Suppressor macrophage treated with lipopolysaccharide for 1 hour (primary cell): ENCODE measurements around the gene DIPK1B.
"Not testable (repeated sequence)": the region's sequence is repeated elsewhere in the genome, so short reads cannot be mapped to it uniquely, and the experiment has no call there.

Experiments
- DNase-seq, 3 donors: peaks; one replicate each; pipeline ENCODE4 v3.0.0-alpha.2; 2020 to 2022

DIPK1B gene

DNA sequence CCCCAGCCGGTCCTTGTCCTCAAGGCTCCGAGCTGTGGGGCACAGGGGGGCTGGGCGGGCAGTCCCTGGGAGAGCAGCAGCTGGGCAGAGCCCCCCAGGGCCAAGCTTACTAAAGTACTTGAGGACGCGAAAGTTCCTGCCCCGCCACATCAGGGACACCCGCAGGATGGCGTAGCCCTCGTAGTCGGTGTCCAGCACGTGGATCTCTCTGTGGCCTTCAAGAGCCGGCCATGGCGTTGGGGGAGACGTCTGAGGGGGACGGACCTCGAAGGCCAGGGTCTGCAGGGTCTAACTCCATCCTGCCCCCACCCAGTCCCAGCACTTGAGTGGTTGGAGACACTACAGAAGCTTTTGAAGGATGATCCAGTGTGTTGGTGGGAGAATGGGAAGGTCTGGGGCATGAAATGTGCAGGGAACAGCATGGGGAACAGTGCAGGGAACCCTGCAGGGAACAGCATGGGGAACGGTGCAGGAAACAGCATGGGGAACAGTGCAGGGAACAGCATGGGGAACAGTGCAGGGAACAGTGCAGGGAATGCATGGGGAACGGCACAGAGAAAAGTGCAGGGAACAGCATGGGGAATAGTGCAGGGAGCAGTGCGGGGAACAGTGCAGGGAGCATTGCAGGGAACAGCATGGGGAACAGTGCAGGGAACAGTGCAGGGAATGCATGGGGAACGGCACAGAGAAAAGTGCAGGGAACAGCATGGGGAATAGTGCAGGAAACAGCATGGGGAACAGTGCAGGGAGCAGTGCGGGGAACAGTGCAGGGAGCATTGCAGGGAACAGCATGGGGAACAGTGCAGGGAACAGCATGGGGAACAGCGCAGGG, 43.1 kb downstream of the DIPK1B start:
- not testable (repeated sequence) for DNase-seq

DNA sequence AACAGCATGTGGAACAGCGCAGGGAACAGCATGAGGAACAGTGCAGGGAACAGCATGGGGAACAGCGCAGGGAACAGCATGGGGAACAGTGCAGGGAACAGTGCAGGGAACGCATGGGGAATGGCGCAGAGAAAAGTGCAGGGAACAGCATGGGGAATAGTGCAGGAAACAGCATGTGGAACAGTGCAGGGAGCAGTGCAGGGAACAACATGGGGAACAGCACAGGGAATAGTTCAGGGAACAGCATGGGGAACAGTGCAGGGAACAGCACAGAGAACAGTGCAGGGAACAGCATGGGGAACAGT, 43.7 kb downstream of the DIPK1B start:
- DNase-seq, result no peak

DNA sequence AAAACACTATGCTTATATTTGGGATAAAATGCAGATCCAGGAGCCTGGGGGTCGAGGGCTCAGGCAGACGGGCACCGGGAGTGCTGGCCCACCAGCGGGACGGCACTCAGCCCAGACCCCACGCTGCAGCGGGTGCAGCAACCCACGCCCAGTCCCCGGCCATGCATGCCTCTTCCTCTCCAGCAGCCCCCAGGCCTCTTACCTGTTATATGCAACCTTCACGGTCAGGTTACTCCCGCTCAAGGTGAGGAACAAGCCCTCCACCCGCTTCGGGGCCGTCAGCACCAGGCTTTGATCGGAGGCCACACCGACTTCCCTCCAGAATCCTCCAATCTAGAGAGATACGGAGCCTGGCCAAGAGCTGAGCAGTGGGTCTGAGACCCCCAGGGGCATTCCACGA, 44.5 kb downstream of the DIPK1B start:
- DNase-seq, result no peak

DNA sequence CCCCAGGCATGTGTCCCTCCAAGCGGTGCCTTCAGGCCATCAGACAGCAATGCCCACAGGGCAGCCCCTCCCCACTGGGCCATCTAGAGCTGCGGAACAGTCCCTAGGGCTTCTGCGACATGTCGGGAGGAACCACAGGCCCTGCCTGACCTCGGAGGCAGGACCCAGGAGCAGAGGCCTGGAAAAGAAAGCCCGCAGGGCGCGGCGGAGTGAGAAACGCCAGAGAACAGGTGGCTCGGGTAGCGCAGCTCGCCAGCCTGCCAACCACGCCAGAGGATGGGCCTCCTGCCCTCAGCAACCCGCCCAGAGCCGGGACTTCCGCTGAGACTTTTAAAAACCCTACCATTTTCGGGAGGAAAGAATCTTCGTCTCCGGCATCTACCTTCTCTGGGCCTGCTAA, 45.0 kb downstream of the DIPK1B start:
- no peak for DNase-seq

DNA sequence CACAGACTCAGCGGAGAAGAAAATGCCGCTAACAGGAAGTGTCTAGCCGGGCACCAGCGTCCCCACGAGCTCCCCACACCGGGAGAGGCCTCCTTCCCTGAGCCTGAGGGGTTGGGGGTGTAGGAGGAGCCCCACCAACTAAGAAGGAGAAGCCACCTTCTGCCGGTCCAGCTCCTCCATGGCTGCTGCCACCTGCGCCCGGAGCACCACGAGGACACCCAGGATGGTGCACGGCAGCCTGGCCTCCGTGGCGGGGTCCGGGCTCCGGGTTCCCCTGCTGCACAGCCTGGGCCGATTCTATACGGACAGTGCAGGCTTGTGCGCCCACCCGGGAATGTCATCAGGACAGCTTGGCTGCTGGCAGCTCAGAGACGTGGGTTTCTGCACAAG, 45.4 kb downstream of the DIPK1B start:
- no peak for DNase-seq

DNA sequence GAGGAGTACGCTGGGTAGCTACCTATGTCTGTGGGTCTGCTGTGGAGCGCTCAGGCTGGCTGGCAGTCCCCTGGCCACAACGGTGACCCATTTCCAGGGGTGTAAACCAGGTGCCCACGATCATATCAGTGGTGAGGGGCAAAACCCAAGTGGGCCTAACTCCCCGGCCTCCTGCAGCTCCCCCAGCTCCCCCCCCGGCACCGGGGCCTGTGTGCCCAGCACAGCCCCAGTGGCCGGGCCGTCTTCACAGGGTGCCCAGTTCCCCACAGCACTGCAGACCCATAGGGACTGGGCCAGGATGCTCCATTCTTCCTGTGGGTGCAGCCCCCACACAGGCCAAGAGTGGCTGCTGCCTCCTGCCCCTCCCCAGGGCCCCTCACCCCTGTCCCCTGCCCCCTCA, 46.6 kb downstream of the DIPK1B start:
- DNase-seq, result no peak

DNA sequence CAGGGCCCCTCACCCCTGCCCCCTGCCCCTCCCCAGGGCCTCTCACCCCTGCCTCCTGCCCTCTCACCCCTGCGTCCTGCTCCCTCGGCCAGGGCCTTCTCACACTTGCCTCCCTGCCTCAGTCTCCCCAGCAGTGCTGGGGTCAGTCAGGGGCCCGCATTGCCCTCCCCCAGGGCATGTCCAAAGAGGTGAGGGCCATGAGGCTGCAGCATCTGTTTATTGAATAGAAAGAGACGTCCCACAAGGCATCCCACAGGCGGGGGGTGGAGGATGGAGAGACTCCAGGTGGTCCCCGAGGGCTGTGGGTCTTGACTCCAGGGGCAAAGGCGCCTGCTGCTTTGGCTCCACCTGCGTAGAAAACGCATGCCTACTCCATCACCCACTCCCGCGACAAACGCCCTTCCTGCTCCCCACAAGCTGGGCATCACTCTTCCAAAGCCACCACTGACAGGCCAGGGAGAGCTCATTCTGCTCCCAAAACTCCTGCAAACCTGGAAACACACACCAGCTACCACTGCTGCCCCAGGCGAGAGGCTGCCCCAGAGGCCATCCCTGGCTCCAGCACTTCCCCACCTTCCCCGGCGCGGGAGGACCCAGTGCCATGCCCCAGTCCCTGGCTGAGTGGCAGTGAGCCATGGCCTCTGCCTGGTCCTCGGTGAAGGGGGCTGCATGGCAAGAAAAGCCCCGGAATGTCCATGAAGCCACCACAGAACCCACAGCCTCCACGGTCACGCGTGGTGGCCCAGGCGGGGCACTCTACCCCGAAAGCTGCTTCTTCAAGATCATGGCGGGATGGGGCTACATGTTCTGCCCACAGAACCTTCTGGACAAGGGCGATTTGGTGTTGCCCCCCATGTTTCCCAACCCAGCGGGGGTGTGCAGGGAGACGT, 47.3 kb downstream of the DIPK1B start:
- DNase-seq, result no peak

DNA sequence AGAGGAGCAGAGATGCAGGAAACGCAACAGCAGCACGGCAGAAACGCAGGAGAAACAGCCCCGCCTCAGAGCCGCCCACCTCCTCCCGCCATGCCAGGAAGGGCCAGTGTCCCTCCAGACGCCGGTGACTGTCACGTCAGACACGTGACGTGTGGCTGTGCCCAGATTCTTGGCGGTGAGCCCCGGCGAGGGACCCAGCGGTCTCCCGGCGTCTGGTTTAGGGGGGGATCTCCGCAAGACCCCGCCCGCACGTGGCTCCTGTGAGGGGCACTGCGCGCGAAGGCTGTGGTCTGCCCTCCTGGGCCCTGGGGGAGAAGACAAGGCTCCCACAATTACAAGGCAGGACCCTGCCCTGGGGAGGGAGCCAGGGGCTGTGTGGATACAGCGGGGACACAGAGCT, 48.1 kb downstream of the DIPK1B start:
- DNase-seq, result no peak

DNA sequence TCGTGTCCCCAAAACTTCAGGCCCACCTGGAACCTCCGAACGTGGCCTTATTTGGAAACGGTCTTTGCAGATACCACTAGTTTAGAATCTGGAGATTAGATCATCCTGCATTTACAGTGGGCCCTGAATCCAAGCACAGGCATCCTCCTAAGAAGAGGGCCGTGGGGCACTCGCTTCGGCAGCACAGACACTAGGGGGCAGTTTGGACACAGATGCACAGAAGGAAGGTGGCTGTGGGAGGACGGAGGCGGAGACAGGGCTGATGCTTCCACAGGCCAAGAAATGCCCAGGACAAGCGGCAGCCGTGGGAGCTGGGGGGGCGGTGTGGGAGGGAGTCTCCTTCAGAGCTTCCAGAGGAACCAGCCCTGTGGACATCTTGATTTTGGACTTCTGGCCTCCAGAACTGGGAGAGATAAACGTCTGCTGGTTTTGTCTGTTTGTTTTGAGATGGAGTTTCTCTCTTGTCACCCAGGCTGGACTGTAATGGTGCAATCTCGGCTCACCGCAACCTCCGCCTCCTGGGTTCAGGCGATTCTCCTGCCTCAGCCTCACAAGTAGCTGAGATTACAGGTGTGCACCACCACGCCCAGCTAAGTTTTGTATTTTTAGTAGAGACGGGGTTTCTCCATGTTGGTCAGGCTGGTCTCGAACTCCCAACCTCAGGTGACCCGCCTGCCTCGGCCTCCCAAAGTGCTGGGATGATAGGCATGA, 48.6 kb downstream of the DIPK1B start:
- DNase-seq, result peak; percentile 73 to 87 (median 81)

DNA sequence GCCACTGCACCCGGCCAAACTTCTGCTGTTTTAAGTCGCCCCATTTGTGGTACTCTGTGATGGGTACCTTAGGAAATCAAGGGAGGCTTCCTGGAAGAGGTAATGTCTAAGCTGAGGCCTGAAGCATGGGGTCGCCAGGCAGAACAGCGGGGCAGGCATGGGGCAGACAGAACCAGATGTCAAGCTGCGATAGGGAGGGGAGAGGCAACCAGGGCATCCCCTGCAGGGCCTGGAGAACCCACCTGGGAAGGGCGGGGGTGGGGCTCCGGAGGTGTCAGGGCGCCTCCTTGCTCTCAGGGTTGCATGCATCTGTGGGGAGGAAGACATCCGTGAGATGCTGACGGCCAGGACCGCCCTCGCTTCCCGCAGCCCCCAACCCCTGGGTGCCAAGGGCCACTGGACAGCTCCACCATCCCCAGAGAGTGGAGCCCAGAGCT, 49.2 kb downstream of the DIPK1B start:
- DNase-seq, result no peak

DNA sequence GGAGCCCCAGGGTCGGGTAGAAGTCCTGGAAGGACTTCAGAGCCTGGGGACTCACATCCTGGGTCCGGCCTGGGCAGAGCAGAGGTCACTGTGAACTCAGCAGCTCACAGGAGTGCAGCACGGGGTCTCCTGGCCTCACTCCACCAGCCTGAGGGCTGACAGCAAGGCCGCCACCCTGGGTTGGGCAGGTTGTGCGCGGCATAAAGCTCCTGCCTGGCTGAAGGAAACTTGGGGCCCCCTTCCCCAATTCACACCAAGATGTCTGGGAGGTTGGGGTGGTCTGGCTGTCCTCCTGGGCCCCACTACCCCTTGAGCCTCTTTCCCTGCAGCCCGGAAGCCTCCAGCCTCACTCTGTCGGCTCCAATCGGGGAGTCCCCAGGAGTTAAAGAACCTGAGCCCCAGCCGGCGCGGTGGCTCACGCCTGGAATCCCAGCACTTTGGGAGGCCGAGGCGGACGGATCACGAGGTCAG, 49.9 kb downstream of the DIPK1B start:
- no peak for DNase-seq

DNA sequence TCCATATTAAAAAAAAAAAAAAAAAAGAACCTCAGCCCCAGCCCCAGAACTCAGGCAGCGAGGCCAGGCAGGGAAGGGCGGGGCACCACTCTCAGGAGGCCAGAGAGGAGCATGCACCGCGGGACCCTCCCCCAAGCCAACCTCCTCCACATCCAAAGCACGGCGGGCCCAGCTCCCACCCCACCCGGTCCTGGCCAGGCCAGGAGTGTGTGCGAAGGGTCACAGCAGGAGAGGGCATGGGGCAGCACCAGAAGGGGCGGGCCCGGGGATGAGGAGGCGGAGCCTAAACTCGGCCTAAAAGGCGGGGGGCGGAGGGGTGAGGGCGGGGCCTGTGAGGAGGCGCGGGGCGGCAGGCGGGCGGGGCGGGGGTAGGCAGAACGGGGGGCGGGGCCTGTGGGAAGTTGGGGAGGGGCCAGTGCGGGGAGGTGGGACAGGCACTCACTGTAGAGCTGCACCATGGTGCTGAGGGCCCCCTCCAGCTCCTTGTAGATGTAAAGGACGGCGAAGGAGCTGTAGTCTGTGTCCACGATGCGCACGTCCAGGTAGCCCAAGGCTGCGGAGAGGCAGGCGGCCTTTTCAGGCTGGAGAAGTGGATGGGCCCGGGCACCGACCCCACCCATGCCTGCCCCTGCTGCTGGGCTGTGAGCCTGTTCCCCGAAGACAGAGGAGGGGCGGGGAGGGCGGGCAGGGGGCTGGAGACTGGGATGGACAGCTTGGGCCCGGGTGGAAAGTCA, 50.7 kb downstream of the DIPK1B start:
- peak; percentile 30 to 73 (median 30) for DNase-seq

DNA sequence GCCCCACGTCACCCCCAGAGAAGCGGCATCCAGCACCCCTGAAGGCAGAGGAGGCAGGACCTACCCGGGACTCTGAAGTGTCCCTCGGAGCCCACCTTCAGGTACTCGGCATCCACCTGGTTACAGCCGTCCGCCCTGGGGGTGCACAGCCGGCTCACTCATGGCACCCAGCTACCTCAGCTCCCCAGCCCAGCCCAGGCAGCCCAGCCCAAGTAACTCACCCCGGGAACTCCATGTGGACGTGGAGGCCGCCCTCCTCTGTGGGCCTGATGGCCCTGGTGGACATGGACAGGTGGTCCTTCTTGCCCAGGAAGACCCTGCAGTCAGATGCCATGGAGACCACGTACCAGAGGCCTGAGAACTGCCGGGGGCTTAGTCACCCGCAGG, 51.3 kb downstream of the DIPK1B start:
- no peak for DNase-seq

DNA sequence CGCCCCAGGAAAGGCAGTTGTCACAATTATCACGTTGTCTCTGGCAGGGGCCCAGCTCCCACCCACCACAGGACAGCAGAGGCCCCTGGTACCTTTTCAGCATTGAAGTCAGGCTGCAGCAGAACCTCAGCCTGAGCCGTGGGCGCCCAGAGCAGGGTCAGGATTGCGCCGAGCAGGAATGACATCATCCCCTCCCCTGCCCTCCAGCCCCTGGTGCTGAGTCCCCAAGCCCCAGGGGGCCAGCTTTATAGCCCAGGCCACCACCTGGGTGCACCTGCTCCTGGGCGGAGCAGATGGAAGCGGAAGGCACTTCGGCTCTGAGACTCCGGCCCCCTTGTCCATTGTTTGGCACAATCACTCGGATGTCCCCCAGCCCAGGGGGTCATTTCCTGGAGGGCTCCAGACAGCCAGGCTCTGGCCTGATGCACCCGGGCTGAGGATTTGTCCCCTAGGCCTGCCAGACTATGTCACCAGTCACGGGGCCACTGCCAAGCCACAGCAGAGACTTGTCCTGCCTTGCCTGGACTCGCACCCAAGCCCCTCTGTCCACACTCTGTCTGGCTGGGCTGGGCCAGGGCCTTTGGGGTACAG, 52.0 kb downstream of the DIPK1B start, which contains the start of gene LCN15:
Gene LCN15, minus strand, starts transcription at position 218 of the 591 bp plus-strand sequence. Its CDS starts 30 bp downstream, at position 188.
- no peak for DNase-seq

DNA sequence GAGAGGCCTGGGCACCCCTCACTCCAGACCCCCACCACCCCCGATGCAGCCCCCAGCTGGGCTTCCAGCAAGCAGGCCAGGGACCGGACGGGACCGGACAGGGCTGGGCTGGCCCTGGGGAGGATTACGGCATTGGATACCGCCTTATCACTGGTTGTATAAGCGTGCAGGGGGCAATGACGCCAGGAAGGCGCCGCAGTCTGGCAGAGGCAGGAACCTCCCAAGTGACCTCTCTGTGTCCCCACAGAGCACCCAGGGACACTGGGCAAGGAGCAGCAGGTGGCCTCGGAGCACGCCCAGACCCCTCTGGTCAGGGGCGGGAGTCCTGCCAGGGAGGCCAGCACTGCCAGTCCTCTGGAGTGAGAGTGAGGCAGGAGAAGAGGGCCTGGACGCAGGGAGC, 52.7 kb downstream of the DIPK1B start:
- no peak for DNase-seq

DNA sequence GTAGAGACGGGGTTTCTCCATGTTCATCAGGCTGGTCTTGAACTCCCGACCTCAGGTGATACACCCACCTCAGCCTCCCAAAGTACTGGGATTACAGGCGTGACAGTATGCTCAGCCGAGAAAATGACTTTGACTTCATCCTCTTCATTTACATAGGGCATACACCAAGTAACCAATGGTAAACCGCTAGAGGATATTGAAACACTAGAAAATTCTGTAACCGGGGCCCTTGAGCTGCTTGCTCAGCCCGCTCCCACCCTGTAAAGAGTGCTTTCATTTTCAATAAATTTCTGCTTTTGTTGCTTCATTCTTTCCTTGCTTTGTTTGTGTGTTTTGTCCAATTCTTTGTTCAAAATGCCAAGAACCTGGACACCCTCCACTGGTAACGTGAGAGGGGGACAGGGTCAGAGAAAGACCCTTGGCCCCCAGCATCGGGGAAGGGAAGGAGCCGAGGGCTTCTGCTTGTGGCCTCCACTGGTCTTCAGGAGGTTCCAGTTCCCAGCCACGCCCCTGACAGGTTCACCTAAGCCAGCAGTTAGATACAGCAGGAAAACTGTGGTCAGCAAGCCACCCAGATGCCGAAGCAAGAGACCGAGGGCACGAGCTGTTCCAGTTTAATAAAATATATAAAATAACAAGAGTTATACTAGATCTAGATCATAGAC, 53.5 kb downstream of the DIPK1B start:
- DNase-seq, result peak in 1 of 3 donors; percentile 21

DNA sequence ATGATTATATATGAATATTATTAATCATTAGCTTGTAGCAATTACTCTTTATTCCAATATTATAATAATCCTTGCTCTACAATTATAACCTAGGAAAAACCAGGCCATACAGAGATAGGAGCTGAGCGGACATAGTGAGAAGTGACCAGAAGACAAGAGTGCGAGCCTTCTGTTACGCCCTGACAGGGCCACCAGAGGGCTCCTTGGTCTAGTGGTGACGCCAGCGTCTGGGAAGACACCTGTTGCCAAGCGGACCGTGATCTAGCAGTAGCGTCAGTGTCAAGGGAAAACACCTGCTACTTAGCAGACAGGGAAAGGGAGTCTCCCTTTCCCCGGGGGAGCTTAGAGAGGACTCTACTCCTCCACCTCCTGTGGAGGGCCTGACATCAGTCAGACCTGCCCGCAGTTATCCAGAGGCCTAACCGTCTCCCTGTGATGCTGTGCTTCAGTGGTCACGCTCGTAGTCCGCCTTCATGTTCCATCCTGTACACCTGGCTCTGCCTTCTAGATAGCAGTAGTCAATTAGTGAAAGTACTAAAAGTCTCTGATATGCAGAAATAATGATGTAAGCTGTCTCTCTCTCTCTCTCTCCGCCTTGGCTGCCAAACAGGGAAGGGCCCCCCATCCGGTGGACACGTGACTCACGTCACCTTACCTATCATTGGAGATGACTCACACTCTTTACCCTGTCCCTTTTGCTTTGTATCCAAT, 54.2 kb downstream of the DIPK1B start:
- DNase-seq, result peak; percentile 70 to 86 (median 78)

DNA sequence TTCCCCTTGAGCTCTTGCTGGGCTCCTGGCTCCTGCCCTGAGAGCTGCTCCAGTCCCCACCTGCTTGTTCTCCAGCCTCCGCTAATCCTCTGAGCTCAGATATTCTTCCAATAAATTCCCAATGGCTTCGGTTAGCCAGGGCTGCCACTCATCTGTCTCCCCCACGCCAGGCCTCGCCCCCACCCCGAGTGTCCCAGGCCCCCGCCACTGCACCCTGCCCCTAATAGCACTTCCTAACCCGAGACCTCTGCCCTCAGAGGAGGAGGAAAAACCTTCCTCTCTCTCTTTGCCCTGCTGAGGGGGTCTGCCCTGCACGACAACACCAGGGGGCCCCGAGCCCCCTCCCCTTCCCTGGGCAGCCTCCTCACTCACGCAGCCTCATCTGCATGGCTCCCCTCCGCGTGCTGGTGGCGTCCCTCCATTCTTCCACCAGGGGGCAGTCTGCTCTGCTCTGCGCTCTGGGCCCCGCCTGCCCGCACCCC, 57.4 kb downstream of the DIPK1B start:
- peak; percentile 58 to 70 (median 59) for DNase-seq

DNA sequence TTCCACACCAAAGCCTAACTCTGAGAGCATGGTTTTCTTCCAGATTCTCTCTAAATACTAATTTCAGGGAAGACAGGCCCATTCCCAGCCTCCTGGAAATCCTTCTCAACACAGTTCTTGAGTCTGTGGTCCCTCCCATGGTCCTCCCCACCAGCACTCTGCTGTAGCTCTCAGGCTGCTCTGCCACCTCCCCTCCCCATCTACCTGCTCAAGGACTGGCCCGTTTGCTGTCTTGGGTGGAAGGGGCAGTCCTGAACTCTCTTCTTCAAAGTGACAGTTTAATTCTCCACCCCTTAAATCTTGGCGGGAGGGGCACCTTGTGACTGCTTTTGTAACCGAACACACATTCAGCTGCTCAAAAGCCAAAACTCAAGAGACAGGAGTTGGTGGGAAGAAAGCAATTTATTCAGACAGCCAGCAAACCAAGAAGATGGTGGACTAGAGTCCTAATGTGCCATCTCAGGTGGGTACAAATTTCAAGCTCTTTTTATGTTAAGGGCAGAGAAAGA, 59.6 kb downstream of the DIPK1B start:
- no peak for DNase-seq

DNA sequence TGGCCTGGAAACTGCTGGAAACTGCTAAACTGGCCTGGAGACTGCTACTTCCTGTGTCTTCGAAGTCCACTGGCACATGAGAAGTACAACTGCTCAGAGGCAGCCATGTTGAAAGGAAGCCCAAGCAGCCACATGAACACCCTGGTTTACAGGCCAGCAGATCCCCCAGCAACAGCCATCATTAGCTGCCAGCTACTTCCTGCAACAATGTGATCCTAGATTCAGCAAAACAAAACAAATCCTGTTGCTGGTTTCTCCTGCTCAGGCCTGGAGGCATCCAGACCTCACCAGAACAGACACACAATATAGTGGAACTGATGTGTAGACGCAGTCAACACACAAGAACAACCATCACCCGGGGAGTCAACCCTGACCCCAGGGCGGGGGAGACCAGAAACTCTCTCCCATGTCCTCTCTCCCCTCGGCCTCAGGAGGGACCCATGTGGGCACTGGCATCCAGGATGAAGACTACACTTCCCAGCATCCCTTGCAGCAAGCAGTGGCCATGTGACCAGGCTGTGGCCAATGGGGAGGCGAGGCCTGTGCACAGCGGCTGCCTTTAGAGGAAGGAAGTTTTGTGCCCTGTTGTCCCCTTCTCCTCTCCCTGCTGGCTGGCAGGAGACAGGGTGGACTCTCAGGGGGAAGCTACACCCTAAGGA, 61.1 kb downstream of the DIPK1B start:
- peak; percentile 46 to 55 (median 53) for DNase-seq
